K562 (cell line): Measurements from ENCODE around the gene TOX2. TPM values are rescaled to one million over a fixed set of nuclear protein-coding genes. Genes with fewer than 3 reads are reported as not detected.

Experiments
- CXXC5 ChIP-seq: fragments of 250-450 bp; sonication (Bioruptor Pico); IDR thresholded peaks from 2 replicates; pipeline ENCODE4 v1.8.0; 2022; ENCODE audit warnings: inconsistent platforms, mild to moderate bottlenecking, moderate library complexity
- ERF ChIP-seq: fragments of 450-650 bp; formaldehyde crosslinking; IDR thresholded peaks from 2 replicates; pipeline ENCODE4 v1.4.0; 2020; ENCODE audit warnings: mild to moderate bottlenecking, mixed read lengths
- HDAC8 ChIP-seq: fragments of 450-650 bp; IDR thresholded peaks from 2 replicates; pipeline ENCODE4 v1.6.1; 2016; ENCODE audit warnings: mild to moderate bottlenecking, missing genetic modification characterization, moderate library complexity, missing compliant biosample characterization
- L3MBTL2 ChIP-seq: fragments of 450-650 bp; IDR thresholded peaks from 2 replicates; pipeline ENCODE4 v1.6.1; 2016; ENCODE audit warnings: mild to moderate bottlenecking, moderate library complexity
- RHOXF2B ChIP-seq: fragments of 250-450 bp; sonication (Bioruptor Pico); conservative IDR thresholded peaks from 2 replicates; pipeline ENCODE4 v1.5.1; 2021
- SLC30A9 ChIP-seq: fragments of 250-450 bp; sonication (Bioruptor Pico); IDR thresholded peaks from 2 replicates; pipeline ENCODE4 v1.8.0; 2022; ENCODE audit warnings: mild to moderate bottlenecking, moderate library complexity
- SREBF1 ChIP-seq: fragments of 150-350 bp; IDR thresholded peaks from 2 replicates; pipeline ENCODE4 v1.6.1; 2014; ENCODE audit warnings: antibody characterized with exemption, low read depth, low read length, borderline replicate concordance
- SRSF7 ChIP-seq: fragments of 200-400 bp; formaldehyde crosslinking; optimal IDR thresholded peaks from 2 replicates; pipeline ENCODE3; 2017; ENCODE audit warnings: mild to moderate bottlenecking, low read depth, low read length
- STAT5A ChIP-seq: IDR thresholded peaks from 2 replicates; pipeline ENCODE4 v1.6.1; 2012; ENCODE audit warnings: low read length, inconsistent platforms, borderline replicate concordance
- TEAD4 ChIP-seq, 2 experiments: sonication (generic) in 1 of 2; formaldehyde crosslinking in 1 of 2; IDR thresholded peaks; 2 replicates each; pipeline versions ENCODE4 v1.6.1 to v1.8.0; 2012 to 2022; ENCODE audit warnings: borderline replicate concordance in 1 of 2, inconsistent platforms in 1 of 2, low read length in 1 of 2, mild to moderate bottlenecking in 1 of 2, missing genetic modification reagents in 1 of 2
- ZNF212 ChIP-seq: fragments of 450-650 bp; formaldehyde crosslinking; IDR thresholded peaks from 2 replicates; pipeline ENCODE4 v1.4.0; 2020; ENCODE audit warnings: mild to moderate bottlenecking
- polyA plus RNA-seq, 8 experiments: library from polyadenylated mRNA; depleted of rRNA in 4 of 8; stranded (reverse) in 5 of 8; unstranded in 3 of 8; fragments of >200 nt; fragmentation: Nextera tagmentation in 2 of 8; fragmentation: Illumina TruSeq in 1 of 8; extraction: Ambion mirVana in 2 of 8; extraction: Trizol in 1 of 8; gene quantifications; 2 replicates each; pipeline versions ENCODE4 v1.2.1 to v1.2.3, GENCODE V29; 2011 to 2014; ENCODE audit warnings: inconsistent platforms in 1 of 8, missing spikeins in 1 of 8
- total RNA-seq, 7 experiments: library from RNA; depleted of rRNA in 6 of 7; stranded (reverse); fragments of >200 nt in 6 of 7; fragmentation: Illumina TruSeq in 2 of 7; extraction: Trizol in 2 of 7; gene quantifications; 2 replicates each; pipeline versions ENCODE4 v1.2.1 to v1.2.3, GENCODE V29; 2011 to 2021; ENCODE audit warnings: low replicate concordance in 1 of 7
- TF ChIP-seq, protein P1 (sequence below), 2 experiments: fragments of 450-650 bp; IDR thresholded peaks; 2 replicates each; pipeline ENCODE4 v1.6.1; 2016; ENCODE audit warnings: mild to moderate bottlenecking in 2 of 2, borderline replicate concordance in 1 of 2, low read depth in 1 of 2, moderate library complexity in 1 of 2
- TF ChIP-seq, protein P2 (sequence below): sonication (generic); formaldehyde crosslinking; IDR thresholded peaks from 2 replicates; pipeline ENCODE4 v1.8.1; 2022; ENCODE audit warnings: missing genetic modification reagents
- TF ChIP-seq, protein P3 (sequence below): sonication (generic); formaldehyde crosslinking; IDR thresholded peaks from 2 replicates; pipeline ENCODE4 v1.8.0; 2022; ENCODE audit warnings: mild to moderate bottlenecking, missing genetic modification reagents

TOX2 gene
- total and polyA plus RNA-seq, 9 of the 15 experiments (the other 6 are each of a cell fraction or from before 2014, with no cell fraction given): not detected

DNA sequence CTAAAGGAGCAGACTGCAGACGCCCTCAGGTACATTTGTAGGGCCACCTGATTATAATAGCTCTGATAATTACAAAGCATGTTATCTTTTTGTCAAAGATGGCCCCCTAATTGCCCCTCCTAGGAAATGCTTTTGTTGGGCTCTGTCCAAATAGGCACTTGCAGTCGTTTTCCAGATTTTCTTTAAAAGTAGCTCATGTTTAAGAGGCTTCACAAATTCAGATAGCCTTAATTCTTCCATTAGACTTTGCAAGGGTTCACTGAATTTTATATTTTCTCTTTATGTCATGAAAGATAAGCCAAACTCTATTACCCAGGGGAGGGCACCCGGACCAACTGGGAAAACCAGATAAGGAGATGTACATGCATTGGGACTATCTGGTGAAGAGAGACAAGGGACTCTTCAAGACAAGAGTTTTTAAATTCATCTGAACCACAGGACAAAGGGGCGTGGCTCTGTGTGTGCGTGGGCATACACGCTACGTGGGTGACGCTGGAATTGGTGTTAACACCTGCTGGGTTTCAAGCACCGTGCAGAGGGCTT is 95.6 kb downstream of the TOX2 start (continued):
- TF ChIP-seq, protein P1, sequence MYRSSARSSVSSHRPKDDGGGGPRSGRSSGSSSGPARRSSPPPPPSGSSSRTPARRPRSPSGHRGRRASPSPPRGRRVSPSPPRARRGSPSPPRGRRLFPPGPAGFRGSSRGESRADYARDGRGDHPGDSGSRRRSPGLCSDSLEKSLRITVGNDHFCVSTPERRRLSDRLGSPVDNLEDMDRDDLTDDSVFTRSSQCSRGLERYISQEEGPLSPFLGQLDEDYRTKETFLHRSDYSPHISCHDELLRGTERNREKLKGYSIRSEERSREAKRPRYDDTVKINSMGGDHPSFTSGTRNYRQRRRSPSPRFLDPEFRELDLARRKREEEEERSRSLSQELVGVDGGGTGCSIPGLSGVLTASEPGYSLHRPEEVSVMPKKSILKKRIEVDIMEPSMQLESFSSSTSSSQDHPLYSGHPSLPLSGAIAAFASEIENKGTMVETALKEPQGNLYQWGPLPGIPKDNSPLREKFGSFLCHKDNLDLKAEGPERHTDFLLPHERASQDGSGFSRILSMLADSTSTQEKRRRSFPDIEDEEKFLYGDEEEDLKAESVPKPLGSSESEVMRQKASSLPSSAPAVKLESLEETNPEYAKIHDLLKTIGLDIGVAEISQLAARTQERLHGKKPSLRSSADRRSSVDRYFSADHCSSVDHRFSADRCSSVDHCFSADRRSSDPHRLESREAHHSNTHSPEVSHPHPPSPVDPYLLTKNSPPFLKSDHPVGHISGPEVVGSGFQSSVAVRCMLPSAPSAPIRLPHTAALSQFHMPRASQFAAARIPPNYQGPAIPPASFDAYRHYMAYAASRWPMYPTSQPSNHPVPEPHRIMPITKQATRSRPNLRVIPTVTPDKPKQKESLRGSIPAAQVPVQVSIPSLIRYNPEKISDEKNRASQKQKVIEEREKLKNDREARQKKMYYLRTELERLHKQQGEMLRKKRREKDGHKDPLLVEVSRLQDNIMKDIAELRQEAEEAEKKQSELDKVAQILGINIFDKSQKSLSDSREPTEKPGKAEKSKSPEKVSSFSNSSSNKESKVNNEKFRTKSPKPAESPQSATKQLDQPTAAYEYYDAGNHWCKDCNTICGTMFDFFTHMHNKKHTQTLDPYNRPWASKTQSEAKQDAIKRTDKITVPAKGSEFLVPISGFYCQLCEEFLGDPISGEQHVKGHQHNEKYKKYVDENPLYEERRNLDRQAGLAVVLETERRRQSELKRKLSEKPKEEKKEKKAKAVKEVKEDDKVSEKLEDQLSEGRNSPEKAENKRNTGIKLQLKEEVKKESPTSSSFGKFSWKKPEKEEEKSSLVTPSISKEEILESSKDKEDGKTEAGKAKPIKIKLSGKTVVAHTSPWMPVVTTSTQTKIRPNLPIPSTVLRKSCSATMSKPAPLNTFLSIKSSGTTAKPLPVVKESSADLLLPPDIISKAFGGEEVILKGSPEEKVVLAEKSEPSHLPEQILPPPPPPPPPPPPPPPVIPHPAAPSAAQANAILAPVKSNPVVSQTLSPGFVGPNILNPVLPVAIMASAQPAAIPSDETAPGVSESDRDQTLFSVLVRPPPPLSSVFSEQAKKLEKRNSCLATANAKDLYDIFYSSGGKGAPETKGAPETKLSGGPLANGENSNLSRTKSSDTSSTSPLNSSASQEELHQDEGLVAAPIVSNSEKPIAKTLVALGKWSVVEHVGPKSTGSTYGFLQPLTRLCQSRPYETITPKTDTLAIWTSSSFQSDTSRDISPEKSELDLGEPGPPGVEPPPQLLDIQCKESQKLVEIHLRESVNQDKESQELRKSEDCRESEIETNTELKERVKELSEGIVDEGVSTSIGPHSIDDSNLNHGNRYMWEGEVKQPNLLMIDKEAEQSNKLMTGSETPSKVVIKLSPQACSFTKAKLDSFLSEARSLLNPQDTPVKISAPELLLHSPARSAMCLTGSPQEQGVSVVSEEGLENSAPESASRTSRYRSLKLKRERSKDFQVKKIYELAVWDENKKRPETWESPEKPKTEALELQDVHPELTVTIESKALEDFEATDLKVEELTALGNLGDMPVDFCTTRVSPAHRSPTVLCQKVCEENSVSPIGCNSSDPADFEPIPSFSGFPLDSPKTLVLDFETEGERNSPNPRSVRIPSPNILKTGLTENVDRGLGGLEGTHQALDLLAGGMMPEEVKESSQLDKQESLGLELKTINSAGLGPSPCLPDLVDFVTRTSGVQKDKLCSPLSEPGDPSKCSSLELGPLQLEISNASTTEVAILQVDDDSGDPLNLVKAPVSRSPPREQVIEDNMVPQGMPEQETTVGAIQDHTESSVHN (IDR thresholded peaks at IDR 0.05; ENCODE audit: borderline replicate concordance in 1 of 2, low read depth in 1 of 2): peak in 1 of 2 experiments; percentile 22; a peak in 1 of 4 replicates
- peak; percentile 98 for TF ChIP-seq TEAD4 (IDR thresholded peaks at IDR 0.05; ENCODE audit: low read length)
- TF ChIP-seq TEAD4 (CRISPR knock-in tag; IDR thresholded peaks at IDR 0.05; ENCODE audit: borderline replicate concordance): no peak
- TF ChIP-seq, protein P2, sequence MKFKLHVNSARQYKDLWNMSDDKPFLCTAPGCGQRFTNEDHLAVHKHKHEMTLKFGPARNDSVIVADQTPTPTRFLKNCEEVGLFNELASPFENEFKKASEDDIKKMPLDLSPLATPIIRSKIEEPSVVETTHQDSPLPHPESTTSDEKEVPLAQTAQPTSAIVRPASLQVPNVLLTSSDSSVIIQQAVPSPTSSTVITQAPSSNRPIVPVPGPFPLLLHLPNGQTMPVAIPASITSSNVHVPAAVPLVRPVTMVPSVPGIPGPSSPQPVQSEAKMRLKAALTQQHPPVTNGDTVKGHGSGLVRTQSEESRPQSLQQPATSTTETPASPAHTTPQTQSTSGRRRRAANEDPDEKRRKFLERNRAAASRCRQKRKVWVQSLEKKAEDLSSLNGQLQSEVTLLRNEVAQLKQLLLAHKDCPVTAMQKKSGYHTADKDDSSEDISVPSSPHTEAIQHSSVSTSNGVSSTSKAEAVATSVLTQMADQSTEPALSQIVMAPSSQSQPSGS: no peak
- TF ChIP-seq SLC30A9 (CRISPR knock-in tag): no peak
- TF ChIP-seq CXXC5 (CRISPR knock-in tag): peak; percentile 55
- TF ChIP-seq L3MBTL2: peak; percentile 48
- TF ChIP-seq, protein P3, sequence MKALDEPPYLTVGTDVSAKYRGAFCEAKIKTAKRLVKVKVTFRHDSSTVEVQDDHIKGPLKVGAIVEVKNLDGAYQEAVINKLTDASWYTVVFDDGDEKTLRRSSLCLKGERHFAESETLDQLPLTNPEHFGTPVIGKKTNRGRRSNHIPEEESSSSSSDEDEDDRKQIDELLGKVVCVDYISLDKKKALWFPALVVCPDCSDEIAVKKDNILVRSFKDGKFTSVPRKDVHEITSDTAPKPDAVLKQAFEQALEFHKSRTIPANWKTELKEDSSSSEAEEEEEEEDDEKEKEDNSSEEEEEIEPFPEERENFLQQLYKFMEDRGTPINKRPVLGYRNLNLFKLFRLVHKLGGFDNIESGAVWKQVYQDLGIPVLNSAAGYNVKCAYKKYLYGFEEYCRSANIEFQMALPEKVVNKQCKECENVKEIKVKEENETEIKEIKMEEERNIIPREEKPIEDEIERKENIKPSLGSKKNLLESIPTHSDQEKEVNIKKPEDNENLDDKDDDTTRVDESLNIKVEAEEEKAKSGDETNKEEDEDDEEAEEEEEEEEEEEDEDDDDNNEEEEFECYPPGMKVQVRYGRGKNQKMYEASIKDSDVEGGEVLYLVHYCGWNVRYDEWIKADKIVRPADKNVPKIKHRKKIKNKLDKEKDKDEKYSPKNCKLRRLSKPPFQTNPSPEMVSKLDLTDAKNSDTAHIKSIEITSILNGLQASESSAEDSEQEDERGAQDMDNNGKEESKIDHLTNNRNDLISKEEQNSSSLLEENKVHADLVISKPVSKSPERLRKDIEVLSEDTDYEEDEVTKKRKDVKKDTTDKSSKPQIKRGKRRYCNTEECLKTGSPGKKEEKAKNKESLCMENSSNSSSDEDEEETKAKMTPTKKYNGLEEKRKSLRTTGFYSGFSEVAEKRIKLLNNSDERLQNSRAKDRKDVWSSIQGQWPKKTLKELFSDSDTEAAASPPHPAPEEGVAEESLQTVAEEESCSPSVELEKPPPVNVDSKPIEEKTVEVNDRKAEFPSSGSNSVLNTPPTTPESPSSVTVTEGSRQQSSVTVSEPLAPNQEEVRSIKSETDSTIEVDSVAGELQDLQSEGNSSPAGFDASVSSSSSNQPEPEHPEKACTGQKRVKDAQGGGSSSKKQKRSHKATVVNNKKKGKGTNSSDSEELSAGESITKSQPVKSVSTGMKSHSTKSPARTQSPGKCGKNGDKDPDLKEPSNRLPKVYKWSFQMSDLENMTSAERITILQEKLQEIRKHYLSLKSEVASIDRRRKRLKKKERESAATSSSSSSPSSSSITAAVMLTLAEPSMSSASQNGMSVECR: no peak
- peak; percentile 78; the same call in 1 of the 2 replicates for TF ChIP-seq STAT5A
- TF ChIP-seq SREBF1: no peak
- no peak for TF ChIP-seq ERF (CRISPR knock-in tag)
- no peak for TF ChIP-seq RHOXF2B (CRISPR knock-in tag)
- TF ChIP-seq ZNF212 (CRISPR knock-in tag): no peak
- TF ChIP-seq HDAC8 (tag): no peak
- TF ChIP-seq SRSF7: no peak
